ENCODE data around the gene FCHO2. TPM values are rescaled to one million over a fixed set of nuclear protein-coding genes. Genes with fewer than 3 reads are reported as not detected.

Gene FCHO2
- total RNA-seq, 1 donor from 2014 or later, result 1.6 TPM

DNA sequence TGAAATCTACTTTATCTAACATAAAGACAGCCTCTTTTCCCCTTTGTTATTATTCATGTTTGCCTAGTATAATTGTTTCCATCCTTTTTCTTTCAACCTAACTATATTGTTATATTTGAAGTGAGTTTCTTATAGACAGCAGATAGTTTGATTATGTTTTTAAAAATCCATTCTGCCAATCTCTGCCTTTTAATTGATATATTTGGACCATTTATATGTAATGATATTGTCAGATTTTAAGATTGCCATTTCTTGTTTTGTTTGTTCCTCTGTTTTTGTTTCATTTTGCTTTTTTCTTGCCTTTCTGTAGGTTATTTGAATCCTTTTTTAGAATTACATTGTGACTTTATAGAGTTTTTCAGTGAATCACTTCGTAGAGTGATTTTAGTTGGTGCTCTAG, 89.8 kb downstream of the FCHO2 start:
- peaks cover 5% of the 10 kb centered on the region for H3K9me3 Mint-ChIP-seq
- intact Hi-C loops (cut with micrococcal nuclease), result no loop called here
- DNase-seq (ENCODE audit: low spot score), result no peak
- no peak overlapping the region for H3K27ac Mint-ChIP-seq
- no peaks in the 10 kb centered on the region for H3K36me3 Mint-ChIP-seq (ENCODE audit: low read depth)
- H3K4me1 Mint-ChIP-seq (ENCODE audit: low read depth), result no peaks in the 10 kb centered on the region
- H3K27me3 Mint-ChIP-seq (ENCODE audit: low read depth), result peaks cover 9% of the 10 kb centered on the region
- H3K4me3 Mint-ChIP-seq (ENCODE audit: low read depth), result no peak overlapping the region

DNA sequence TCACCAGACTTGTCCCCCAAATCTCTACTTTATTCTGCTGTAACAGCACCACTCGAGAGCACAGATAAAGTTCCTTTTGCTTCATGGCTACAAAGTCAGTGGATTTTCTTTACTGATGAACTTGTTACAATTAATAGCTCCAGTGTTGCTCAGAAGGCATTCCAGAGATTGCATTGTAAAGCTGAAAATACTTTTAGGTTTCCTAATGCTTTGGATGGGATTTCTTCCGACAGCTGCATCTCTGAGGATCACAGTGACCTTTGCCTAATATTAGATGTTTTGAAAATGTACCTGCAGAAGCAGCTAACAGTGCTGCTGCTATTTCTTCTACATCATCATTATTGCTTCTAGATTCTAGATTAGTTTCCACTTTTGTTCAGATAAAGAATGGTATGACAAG, 105.8 kb downstream of the FCHO2 start:
- H3K27ac Mint-ChIP-seq, result no peak overlapping the region
- DNase-seq (ENCODE audit: low spot score), result no peak
- no peaks in the 10 kb centered on the region for H3K4me1 Mint-ChIP-seq (ENCODE audit: low read depth)
- no peaks in the 10 kb centered on the region for H3K36me3 Mint-ChIP-seq (ENCODE audit: low read depth)
- peaks cover 30% of the 10 kb centered on the region for H3K27me3 Mint-ChIP-seq (ENCODE audit: low read depth)
- H3K9me3 Mint-ChIP-seq, result no peaks in the 10 kb centered on the region
- H3K4me3 Mint-ChIP-seq (ENCODE audit: low read depth), result no peak overlapping the region
- intact Hi-C loops (cut with micrococcal nuclease), result no loop called here

GRCh38 chr5:73066466-73066865, 110.6 kb downstream of the FCHO2 start:
- no peaks in the 10 kb centered on the region for H3K4me1 Mint-ChIP-seq (ENCODE audit: low read depth)
- H3K9me3 Mint-ChIP-seq, result no peaks in the 10 kb centered on the region
- peaks cover 29% of the 10 kb centered on the region for H3K27me3 Mint-ChIP-seq (ENCODE audit: low read depth)
- no peak overlapping the region for H3K27ac Mint-ChIP-seq
- DNase-seq (ENCODE audit: low spot score), result no peak
- H3K36me3 Mint-ChIP-seq (ENCODE audit: low read depth), result no peaks in the 10 kb centered on the region
- intact Hi-C loops (cut with micrococcal nuclease), result no loop called here
- no peak overlapping the region for H3K4me3 Mint-ChIP-seq (ENCODE audit: low read depth)

GRCh38 chr5:73067213-73067612, 111.4 kb downstream of the FCHO2 start:
- no peak overlapping the region for H3K27ac Mint-ChIP-seq
- no peak overlapping the region for H3K4me3 Mint-ChIP-seq (ENCODE audit: low read depth)
- intact Hi-C loops (cut with micrococcal nuclease), result no loop called here
- H3K36me3 Mint-ChIP-seq (ENCODE audit: low read depth), result no peaks in the 10 kb centered on the region
- H3K4me1 Mint-ChIP-seq (ENCODE audit: low read depth), result no peaks in the 10 kb centered on the region
- peaks cover 25% of the 10 kb centered on the region for H3K27me3 Mint-ChIP-seq (ENCODE audit: low read depth)
- H3K9me3 Mint-ChIP-seq, result no peaks in the 10 kb centered on the region
- no peak for DNase-seq (ENCODE audit: low spot score)

DNA sequence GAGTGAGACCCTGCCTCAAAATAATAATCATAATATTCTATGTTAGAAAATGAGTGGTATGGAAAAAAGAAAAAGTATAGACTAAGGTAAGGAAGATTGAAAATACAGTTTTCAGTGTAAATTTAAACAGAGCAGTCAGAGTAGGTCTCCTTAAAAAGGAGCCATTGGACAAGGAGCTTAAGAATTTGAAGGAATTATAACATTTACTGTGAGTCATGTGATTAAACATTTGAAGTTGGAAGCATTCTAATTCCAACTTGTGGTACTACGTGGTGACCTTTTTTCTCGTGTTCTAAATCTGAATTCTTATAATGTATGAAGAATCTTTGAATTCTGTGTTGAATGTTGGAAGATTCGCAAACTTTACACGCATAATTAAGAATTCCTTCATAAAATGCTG, 125.3 kb downstream of the FCHO2 start:
- Mint-ChIP-seq H3K4me3 (ENCODE audit: low read depth) (no peak overlapping the region), H3K27ac (no peak overlapping the region)

DNA sequence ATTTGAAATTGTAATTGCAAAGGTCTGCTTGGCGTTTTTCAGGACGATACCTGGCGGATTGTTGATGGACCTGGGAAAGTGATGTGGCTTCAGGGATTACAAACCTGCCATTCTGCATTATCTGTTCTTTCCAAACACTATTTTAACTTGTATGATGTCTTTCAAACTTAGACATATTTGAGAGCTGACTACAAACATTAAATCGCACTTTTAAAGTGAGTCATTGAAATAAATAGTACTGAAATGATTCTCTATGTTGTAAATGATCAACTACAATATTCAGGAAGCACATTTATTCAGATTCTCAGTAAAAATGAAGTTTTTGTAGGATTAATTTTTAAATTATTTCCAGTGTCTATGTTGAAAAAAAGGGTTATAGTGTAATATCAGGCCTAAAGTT, 132.2 kb downstream of the FCHO2 start:
- Mint-ChIP-seq H3K4me1 (ENCODE audit: low read depth) (no peaks in the 10 kb centered on the region), H3K27ac (no peak overlapping the region), H3K4me3 (ENCODE audit: low read depth) (no peak overlapping the region), H3K36me3 (ENCODE audit: low read depth) (no peaks in the 10 kb centered on the region), H3K9me3 (no peaks in the 10 kb centered on the region), H3K27me3 (ENCODE audit: low read depth) (peaks cover 19% of the 10 kb centered on the region)
- no peak for DNase-seq (ENCODE audit: low spot score)
- intact Hi-C loops (cut with micrococcal nuclease), result no loop called here

More for the DNA sequence above, 125.3 kb downstream of the FCHO2 start:
- DNase-seq (ENCODE audit: low spot score), result no peak
- H3K4me1 Mint-ChIP-seq (ENCODE audit: low read depth), result no peaks in the 10 kb centered on the region
- intact Hi-C loops (cut with micrococcal nuclease), result no loop called here
- peaks cover 17% of the 10 kb centered on the region for H3K27me3 Mint-ChIP-seq (ENCODE audit: low read depth)
- no peaks in the 10 kb centered on the region for H3K9me3 Mint-ChIP-seq
- H3K36me3 Mint-ChIP-seq (ENCODE audit: low read depth), result no peaks in the 10 kb centered on the region

- H3K27ac Mint-ChIP-seq, result no peak overlapping the region
Measured at GRCh38 chr5:73093943-73094342, 138.1 kb downstream of the FCHO2 start.

DNA sequence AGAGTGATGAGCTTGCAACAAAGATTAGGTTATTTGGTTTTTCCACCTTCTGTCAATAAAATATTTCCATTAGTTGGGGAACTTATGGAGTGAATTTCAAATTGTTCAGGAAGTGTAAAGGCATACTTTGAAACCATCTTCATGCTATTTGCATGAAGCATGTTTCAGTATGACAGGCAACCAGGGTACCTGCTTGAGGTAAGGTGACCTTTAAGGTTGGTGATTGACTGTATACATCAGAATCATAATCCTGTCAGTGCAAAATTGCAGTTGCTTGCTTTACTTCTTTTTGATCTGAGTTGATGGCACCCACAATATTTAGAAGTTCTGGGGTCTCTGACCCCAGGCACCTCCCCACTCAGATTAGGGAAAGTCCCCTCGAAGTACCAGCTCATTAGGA, 138.6 kb downstream of the FCHO2 start:
- H3K4me3 Mint-ChIP-seq (ENCODE audit: low read depth), result no peak overlapping the region
- H3K9me3 Mint-ChIP-seq, result no peaks in the 10 kb centered on the region
- DNase-seq (ENCODE audit: low spot score), result no peak
- intact Hi-C loops (cut with micrococcal nuclease), result no loop called here
- no peak overlapping the region for H3K27ac Mint-ChIP-seq
- no peaks in the 10 kb centered on the region for H3K27me3 Mint-ChIP-seq (ENCODE audit: low read depth)
- no peaks in the 10 kb centered on the region for H3K4me1 Mint-ChIP-seq (ENCODE audit: low read depth)
- H3K36me3 Mint-ChIP-seq (ENCODE audit: low read depth), result no peaks in the 10 kb centered on the region

More at GRCh38 chr5:73093943-73094342, 138.1 kb downstream of the FCHO2 start:
- Mint-ChIP-seq H3K9me3 (no peaks in the 10 kb centered on the region), H3K36me3 (ENCODE audit: low read depth) (no peaks in the 10 kb centered on the region), H3K4me3 (ENCODE audit: low read depth) (no peak overlapping the region), H3K4me1 (ENCODE audit: low read depth) (no peaks in the 10 kb centered on the region), H3K27me3 (ENCODE audit: low read depth) (peaks cover 2% of the 10 kb centered on the region)
- DNase-seq (ENCODE audit: low spot score), result no peak
- intact Hi-C loops (cut with micrococcal nuclease), result no loop called here

- H3K4me1 Mint-ChIP-seq (ENCODE audit: low read depth), result no peaks in the 10 kb centered on the region
- DNase-seq (ENCODE audit: low spot score), result no peak
- H3K4me3 Mint-ChIP-seq (ENCODE audit: low read depth), result no peak overlapping the region
- H3K36me3 Mint-ChIP-seq (ENCODE audit: low read depth), result no peaks in the 10 kb centered on the region
- intact Hi-C loops (cut with micrococcal nuclease), result no loop called here
- H3K9me3 Mint-ChIP-seq, result no peaks in the 10 kb centered on the region
- no peak overlapping the region for H3K27ac Mint-ChIP-seq
- H3K27me3 Mint-ChIP-seq (ENCODE audit: low read depth), result peaks cover 2% of the 10 kb centered on the region
Measured at GRCh38 chr5:73095564-73096238, 139.9 kb downstream of the FCHO2 start.

DNA sequence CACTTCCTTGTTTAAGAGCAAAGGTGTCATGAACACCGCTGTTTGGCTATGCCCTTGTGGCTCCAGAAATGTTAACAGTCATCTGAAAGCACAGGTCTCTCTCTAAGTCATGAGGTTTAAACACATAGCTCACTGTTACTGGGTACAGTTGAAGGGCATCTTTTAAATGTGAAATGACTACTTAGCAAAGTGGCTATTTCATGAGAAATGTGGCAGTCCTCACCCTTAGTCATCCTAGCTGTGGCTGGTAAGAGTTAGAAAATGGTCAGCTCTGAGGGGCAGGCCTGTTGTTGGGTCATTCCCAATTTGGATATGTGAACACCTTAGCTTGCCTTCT, 140.4 kb downstream of the FCHO2 start:
- peaks cover 2% of the 10 kb centered on the region for H3K27me3 Mint-ChIP-seq (ENCODE audit: low read depth)
- H3K36me3 Mint-ChIP-seq (ENCODE audit: low read depth), result no peaks in the 10 kb centered on the region
- no peak for DNase-seq (ENCODE audit: low spot score)
- H3K4me3 Mint-ChIP-seq (ENCODE audit: low read depth), result no peak overlapping the region
- intact Hi-C loops (cut with micrococcal nuclease), result no loop called here
- no peak overlapping the region for H3K27ac Mint-ChIP-seq
- no peaks in the 10 kb centered on the region for H3K9me3 Mint-ChIP-seq
- no peaks in the 10 kb centered on the region for H3K4me1 Mint-ChIP-seq (ENCODE audit: low read depth)

GRCh38 chr5:73097740-73098139, 141.9 kb downstream of the FCHO2 start:
- H3K4me1 Mint-ChIP-seq (ENCODE audit: low read depth), result no peaks in the 10 kb centered on the region
- intact Hi-C loops (cut with micrococcal nuclease), result no loop called here
- no peak overlapping the region for H3K4me3 Mint-ChIP-seq (ENCODE audit: low read depth)
- no peaks in the 10 kb centered on the region for H3K9me3 Mint-ChIP-seq
- DNase-seq (ENCODE audit: low spot score), result no peak
- no peak overlapping the region for H3K27ac Mint-ChIP-seq
- no peaks in the 10 kb centered on the region for H3K36me3 Mint-ChIP-seq (ENCODE audit: low read depth)
- H3K27me3 Mint-ChIP-seq (ENCODE audit: low read depth), result peaks cover 2% of the 10 kb centered on the region

DNA sequence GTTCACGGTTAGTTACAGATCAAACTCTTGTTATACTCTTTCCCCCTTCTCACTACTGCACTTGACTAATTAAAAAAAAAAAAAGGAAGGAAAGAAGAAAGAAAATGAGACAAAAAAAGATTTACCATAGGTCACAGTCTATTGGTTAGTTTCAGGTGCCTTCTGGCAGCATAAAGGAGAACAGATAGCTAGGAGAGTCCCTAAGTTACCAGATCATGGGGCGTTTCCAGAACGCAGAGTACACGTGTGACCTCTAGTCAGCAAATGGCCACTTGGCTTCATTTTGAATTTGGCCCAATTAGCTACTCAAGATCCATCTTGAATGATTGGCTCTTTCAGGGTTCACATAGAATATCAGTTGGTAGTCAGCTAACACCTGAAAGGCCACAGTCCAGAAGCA, 144.3 kb downstream of the FCHO2 start:
- no peaks in the 10 kb centered on the region for H3K4me1 Mint-ChIP-seq (ENCODE audit: low read depth)
- H3K4me3 Mint-ChIP-seq (ENCODE audit: low read depth), result no peak overlapping the region
- no peak overlapping the region for H3K27ac Mint-ChIP-seq
- peaks cover 5% of the 10 kb centered on the region for H3K27me3 Mint-ChIP-seq (ENCODE audit: low read depth)
- intact Hi-C loops (cut with micrococcal nuclease), result no loop called here
- no peak for DNase-seq (ENCODE audit: low spot score)
- no peaks in the 10 kb centered on the region for H3K9me3 Mint-ChIP-seq
- H3K36me3 Mint-ChIP-seq (ENCODE audit: low read depth), result no peaks in the 10 kb centered on the region

GRCh38 chr5:73103870-73104299, 148.0 kb downstream of the FCHO2 start:
- Mint-ChIP-seq H3K27me3 (ENCODE audit: low read depth) (peaks cover 10% of the 10 kb centered on the region), H3K27ac (no peak overlapping the region), H3K9me3 (peaks cover 4% of the 10 kb centered on the region), H3K4me3 (ENCODE audit: low read depth) (no peak overlapping the region), H3K4me1 (ENCODE audit: low read depth) (no peaks in the 10 kb centered on the region), H3K36me3 (ENCODE audit: low read depth) (no peaks in the 10 kb centered on the region)
- intact Hi-C loops (cut with micrococcal nuclease), result no loop called here
- DNase-seq (ENCODE audit: low spot score), result no peak

DNA sequence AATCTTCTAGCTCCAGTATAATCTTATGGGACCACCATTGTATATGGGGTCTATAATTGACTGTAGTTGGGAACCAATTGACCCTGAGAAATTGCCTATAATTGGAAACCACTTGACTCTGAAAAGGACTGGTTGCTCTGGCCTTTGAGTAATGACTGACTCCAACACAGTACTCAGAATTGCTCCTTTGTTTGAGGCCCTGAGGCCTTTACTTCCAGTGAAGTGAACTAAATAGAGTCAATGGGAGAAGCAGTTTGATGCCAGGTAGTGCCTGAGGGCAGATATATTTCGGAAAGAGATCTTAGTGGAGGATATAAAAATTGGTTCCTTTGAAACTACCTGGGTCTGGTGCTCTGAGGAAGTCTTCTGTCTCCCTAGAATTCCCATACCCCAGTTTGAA, 148.5 kb downstream of the FCHO2 start:
- peaks cover 4% of the 10 kb centered on the region for H3K9me3 Mint-ChIP-seq
- peaks cover 13% of the 10 kb centered on the region for H3K27me3 Mint-ChIP-seq (ENCODE audit: low read depth)
- no peak overlapping the region for H3K4me3 Mint-ChIP-seq (ENCODE audit: low read depth)
- no peak overlapping the region for H3K27ac Mint-ChIP-seq
- no peaks in the 10 kb centered on the region for H3K36me3 Mint-ChIP-seq (ENCODE audit: low read depth)
- no peak for DNase-seq (ENCODE audit: low spot score)
- H3K4me1 Mint-ChIP-seq (ENCODE audit: low read depth), result no peaks in the 10 kb centered on the region
- intact Hi-C loops (cut with micrococcal nuclease), result no loop called here

All from activated T-helper 2 cell treated with anti-CD3 and anti-CD28 coated beads, Interferon-gamma antibody, Interleukin-2, Interleukin-4, amounts not matched to agents 10 μg/mL and 5 μg/mL and 100 μg/mL, durations not matched to agents 14 hours and 24 hours and 36 hours (primary cell).